IMR-90 (cell line): ENCODE data around the gene MUCL3. TPM values are rescaled to one million over a fixed set of nuclear protein-coding genes. Genes with fewer than 3 reads are reported as not detected.

Experiments
- ATAC-seq: fragments of 200-7000 bp; cut with Tn5 transposase; 2 replicates; pipeline ENCODE4 v1.9.1; 2020; ENCODE audit warnings: low read depth, mild to moderate bottlenecking, moderate library complexity
- BruUV-seq: library from RNA; stranded (reverse); fragments of 400-500 nt; replicated peaks from 2 replicates; lab custom pipeline; 2021; lab: Mats Ljungman, UMichigan
- CTCF ChIA-PET: fragments of 300-600 bp; formaldehyde crosslinking; extraction: SDS; loops from one replicate; lab custom pipeline; 2021; ENCODE audit warnings: antibody characterized with exemption; lab: Yijun Ruan, JAX
- POLR2A ChIA-PET: fragments of 300-600 bp; sonication (Branson Sonifier 250); formaldehyde crosslinking; loops from one replicate; lab custom pipeline; 2022; ENCODE audit warnings: antibody characterized with exemption; ENCODE audit not compliant: unreplicated experiment; lab: Charles Lee
- DNase-seq: peaks from one replicate; pipeline ENCODE4 v3.0.0; 2013
- H2AFZ ChIP-seq: replicated peaks from 2 replicates; pipeline ENCODE3; 2013; ENCODE audit warnings: low read length, mild to moderate bottlenecking; ENCODE audit not compliant: poor library complexity
- H2AK5ac ChIP-seq: 2 replicates; pipeline ENCODE4 v1.6.1; 2013; ENCODE audit warnings: low read depth, low read length, inconsistent platforms
- H2AK9ac ChIP-seq: replicated peaks from 2 replicates; pipeline ENCODE3; 2013; ENCODE audit warnings: mild to moderate bottlenecking, low read depth, low read length, moderate library complexity; ENCODE audit not compliant: poor library complexity
- H2BK120ac ChIP-seq: 2 replicates; pipeline ENCODE4 v1.6.1; 2013; ENCODE audit warnings: low read depth, low read length, inconsistent platforms
- H2BK15ac ChIP-seq: 3 replicates; pipeline ENCODE4 v1.6.1; 2013; ENCODE audit warnings: low read depth, low read length, inconsistent platforms
- H2BK20ac ChIP-seq: 2 replicates; pipeline ENCODE4 v1.6.1; 2013; ENCODE audit warnings: low read depth, mild to moderate bottlenecking, inconsistent platforms, low read length, moderate library complexity
- H2BK5ac ChIP-seq: 2 replicates; pipeline ENCODE4 v1.6.1; 2013; ENCODE audit warnings: mild to moderate bottlenecking, low read depth, low read length, inconsistent platforms; ENCODE audit not compliant: poor library complexity, severe bottlenecking
- H3K14ac ChIP-seq: replicated peaks from 2 replicates; pipeline ENCODE4 v1.6.1; 2013; ENCODE audit warnings: low read depth, low read length, inconsistent platforms
- H3K18ac ChIP-seq: 2 replicates; pipeline ENCODE4 v1.6.1; 2013; ENCODE audit warnings: low read depth, low read length, control low read depth
- H3K23ac ChIP-seq: 2 replicates; pipeline ENCODE4 v1.6.1; 2013; ENCODE audit warnings: low read depth, low read length, inconsistent platforms
- H3K27ac ChIP-seq: 2 replicates; pipeline ENCODE4 v1.5.1; 2013; ENCODE audit warnings: mild to moderate bottlenecking, control low read depth, low read length; ENCODE audit not compliant: insufficient read depth
- H3K27me3 ChIP-seq: 2 replicates; pipeline ENCODE4 v1.6.1; 2013; ENCODE audit warnings: low read length; ENCODE audit not compliant: control insufficient read depth, insufficient read depth
- H3K36me3 ChIP-seq: 2 replicates; pipeline ENCODE4 v1.6.1; 2013; ENCODE audit warnings: low read length, mixed read lengths; ENCODE audit not compliant: control insufficient read depth, insufficient read depth
- H3K4ac ChIP-seq: 2 replicates; pipeline ENCODE4 v1.6.1; 2013; ENCODE audit warnings: low read depth, low read length, inconsistent platforms
- H3K4me1 ChIP-seq: 2 replicates; pipeline ENCODE4 v1.6.1; 2013; ENCODE audit warnings: low read length, mixed read lengths; ENCODE audit not compliant: control insufficient read depth, insufficient read depth
- H3K4me2 ChIP-seq: 2 replicates; pipeline ENCODE4 v1.6.1; 2013; ENCODE audit warnings: low read depth, mild to moderate bottlenecking, control low read depth, low read length, moderate library complexity
- H3K4me3 ChIP-seq: 2 replicates; pipeline ENCODE4 v1.5.1; 2013; ENCODE audit warnings: low read depth, mild to moderate bottlenecking, control low read depth, low read length, moderate library complexity; ENCODE audit not compliant: insufficient read depth
- H3K56ac ChIP-seq: 2 replicates; pipeline ENCODE4 v1.6.1; 2013; ENCODE audit warnings: low read length, inconsistent platforms; ENCODE audit not compliant: insufficient read depth; ENCODE audit errors: extremely low read depth
- H3K79me1 ChIP-seq, 2 experiments: 2 replicates each; pipeline ENCODE4 v1.6.1; 2013; ENCODE audit warnings: low read length in 2 of 2, inconsistent platforms in 1 of 2, low read depth in 1 of 2
- H3K9ac ChIP-seq: 2 replicates; pipeline ENCODE4 v1.6.1; 2013; ENCODE audit warnings: low read depth, low read length, control low read depth
- H3K9me1 ChIP-seq: 2 replicates; pipeline ENCODE4 v1.6.1; 2013; ENCODE audit warnings: low read length, inconsistent platforms; ENCODE audit not compliant: insufficient read depth
- H3K9me3 ChIP-seq: 2 replicates; pipeline ENCODE4 v1.6.1; 2013; ENCODE audit warnings: low read length; ENCODE audit not compliant: control insufficient read depth, insufficient read depth
- H4K20me1 ChIP-seq: 2 replicates; pipeline ENCODE4 v1.6.1; 2013; ENCODE audit warnings: low read length, inconsistent platforms; ENCODE audit not compliant: insufficient read depth
- H4K5ac ChIP-seq: 2 replicates; pipeline ENCODE4 v1.6.1; 2013; ENCODE audit warnings: mild to moderate bottlenecking, low read depth, low read length, control low read depth
- H4K8ac ChIP-seq, 2 experiments: 2 replicates each; pipeline ENCODE4 v1.6.1; 2013; ENCODE audit warnings: low read depth in 2 of 2, low read length in 2 of 2, control low read depth in 1 of 2, inconsistent platforms in 1 of 2
- H4K91ac ChIP-seq: 2 replicates; pipeline ENCODE4 v1.6.1; 2013; ENCODE audit warnings: low read depth, low read length, inconsistent platforms; ENCODE audit not compliant: insufficient read depth
- BHLHE40 ChIP-seq: fragments of 150-350 bp; IDR thresholded peaks from 2 replicates; pipeline ENCODE4 v1.6.1; 2016; ENCODE audit warnings: mild to moderate bottlenecking, low read depth, low read length
- CEBPB ChIP-seq: IDR thresholded peaks from 2 replicates; pipeline ENCODE4 v1.6.1; 2012; ENCODE audit warnings: low read depth, low read length, improper control_type of control experiment
- CHD1 ChIP-seq: IDR thresholded peaks from 2 replicates; pipeline ENCODE4 v1.6.1; 2012; ENCODE audit warnings: low read depth, low read length, improper control_type of control experiment
- CTCF ChIP-seq: conservative IDR thresholded peaks from 2 replicates; pipeline ENCODE4 v1.5.1; 2012; ENCODE audit warnings: mild to moderate bottlenecking, low read depth, low read length, improper control_type of control experiment
- ELK1 ChIP-seq: fragments of 150-350 bp; IDR thresholded peaks from 2 replicates; pipeline ENCODE4 v1.6.1; 2016; ENCODE audit warnings: low read depth, mild to moderate bottlenecking, low read length, moderate library complexity, borderline replicate concordance
- FOS ChIP-seq: fragments of 150-350 bp; IDR thresholded peaks from 2 replicates; pipeline ENCODE4 v1.6.1; 2016; ENCODE audit warnings: low read depth, low read length
- MAFK ChIP-seq: IDR thresholded peaks from 2 replicates; pipeline ENCODE4 v1.6.1; 2012; ENCODE audit warnings: low read depth, low read length, improper control_type of control experiment
- MAZ ChIP-seq: IDR thresholded peaks from 2 replicates; pipeline ENCODE4 v1.6.1; 2012; ENCODE audit warnings: low read depth, mild to moderate bottlenecking, low read length, improper control_type of control experiment, moderate library complexity, borderline replicate concordance
- MXI1 ChIP-seq: IDR thresholded peaks from 2 replicates; pipeline ENCODE4 v1.6.1; 2012; ENCODE audit warnings: low read depth, mild to moderate bottlenecking, low read length, moderate library complexity, borderline replicate concordance
- NFE2L2 ChIP-seq: fragments of 150-350 bp; IDR thresholded peaks from 2 replicates; pipeline ENCODE4 v1.6.1; 2016; ENCODE audit warnings: low read depth, mild to moderate bottlenecking, low read length
- POLR2A ChIP-seq: IDR thresholded peaks from 2 replicates; pipeline ENCODE4 v1.6.1; 2012; ENCODE audit warnings: mild to moderate bottlenecking, low read depth, low read length
- RAD21 ChIP-seq: IDR thresholded peaks from 2 replicates; pipeline ENCODE4 v1.6.1; 2012; ENCODE audit warnings: low read length, improper control_type of control experiment
- RCOR1 ChIP-seq: IDR thresholded peaks from 2 replicates; pipeline ENCODE4 v1.6.1; 2012; ENCODE audit warnings: mild to moderate bottlenecking, low read length, improper control_type of control experiment; ENCODE audit not compliant: insufficient replicate concordance
- RFX5 ChIP-seq: IDR thresholded peaks from 2 replicates; pipeline ENCODE4 v1.8.0; 2012; ENCODE audit warnings: low read depth, mild to moderate bottlenecking, low read length, moderate library complexity
- SMC3 ChIP-seq: fragments of 150-350 bp; IDR thresholded peaks from 2 replicates; pipeline ENCODE4 v1.6.1; 2016; ENCODE audit warnings: low read depth, mild to moderate bottlenecking, antibody characterized with exemption, low read length, moderate library complexity
- USF2 ChIP-seq: fragments of 150-350 bp; IDR thresholded peaks from 2 replicates; pipeline ENCODE4 v1.6.1; 2017; ENCODE audit warnings: mild to moderate bottlenecking, antibody characterized with exemption, low read length, low read depth
- WGBS, 2 experiments: methylation state at CpG; one replicate each; pipeline versions ENCODE4 v1.1.5 to v1.1.7; 2013; ENCODE audit warnings: missing lambda C conversion rate in 2 of 2; ENCODE audit not compliant: insufficient read length in 1 of 2; ENCODE audit errors: extremely low coverage in 2 of 2; 5-methylcytosine and 5-hydroxymethylcytosine counted together
- dilution Hi-C: fragments of 300-500 bp; cut with HindIII; formaldehyde crosslinking; loops from one replicate; pipeline ENCODE4 v1.14.3; 2018; ENCODE audit warnings: low sequenced_read_pairs; ENCODE audit not compliant: unreplicated experiment
- in situ Hi-C: fragments of 300-500 bp; cut with MboI; formaldehyde crosslinking; loops from 3 replicates; pipeline ENCODE4 v1.14.3; 2019; ENCODE audit warnings: low sequenced_read_pairs, inconsistent platforms, mixed read lengths
- intact Hi-C: fragments of 100-400 bp; cut with micrococcal nuclease; formaldehyde crosslinking; loops from 2 replicates; pipeline ENCODE4 v1.10.0; 2022
- polyA plus RNA-seq, 3 experiments: library from polyadenylated mRNA; depleted of rRNA; stranded (reverse); fragments of >200 nt; gene quantifications; 2 replicates each; pipeline ENCODE4 v1.2.3, GENCODE V29; 2012; ENCODE audit warnings: low replicate concordance in 1 of 3
- total RNA-seq: library from RNA; depleted of rRNA; stranded (reverse); fragments of >200 nt; gene quantifications from 2 replicates; pipeline ENCODE4 v1.2.3, GENCODE V29; 2012

The MUCL3 gene
- total and polyA plus RNA-seq, 2 of the 4 experiments (the other 2 are of a cell fraction): not detected

GRCh38 chr6:30954631-30955366, 14.0 kb downstream of the MUCL3 start:
- in situ Hi-C loops: no loop called here
- H3K4me3 ChIP-seq: no peak overlapping the region

More at GRCh38 chr6:30954631-30955366, 14.0 kb downstream of the MUCL3 start:
- POLR2A ChIA-PET: no interaction called here
- Histone ChIP-seq H3K18ac (no peak overlapping the region), H3K56ac (no peak overlapping the region), H4K8ac (no peak overlapping the region), H2BK120ac (no peak overlapping the region), H3K9me3 (peaks cover 6% of the 10 kb centered on the region), H3K36me3 (no peaks in the 10 kb centered on the region), H4K20me1 (no peaks in the 10 kb centered on the region), H3K27ac (no peak overlapping the region), H3K23ac (no peak overlapping the region; the same call in 1 of the 2 replicates), H3K79me1 (no peaks in the 10 kb centered on the region), H3K14ac (no peak overlapping the region), H4K5ac (no peak overlapping the region), H2BK15ac (no peak overlapping the region), H3K4ac (no peak overlapping the region), H3K4me1 (no peaks in the 10 kb centered on the region), H2BK5ac (no peak overlapping the region), H3K9me1 (peaks cover 6% of the 10 kb centered on the region; the same call in 1 of the 2 replicates), H3K9ac (no peak overlapping the region), H2AFZ (peak overlapping the region; percentile 81), H3K4me2 (no peak overlapping the region), H2BK20ac (no peak overlapping the region), H4K91ac (no peak overlapping the region), H2AK9ac (no peak overlapping the region), H3K27me3 (peaks cover 71% of the 10 kb centered on the region), H2AK5ac (no peak overlapping the region)
- TF ChIP-seq MAFK: no peak
- no peak for TF ChIP-seq CEBPB
- TF ChIP-seq RAD21: no peak
- TF ChIP-seq RFX5: no peak
- no peak for TF ChIP-seq ELK1
- TF ChIP-seq CHD1: no peak
- no peak for TF ChIP-seq NFE2L2
- no peak for TF ChIP-seq CTCF
- TF ChIP-seq SMC3: no peak
- no peak for TF ChIP-seq FOS
- TF ChIP-seq MAZ: no peak
- TF ChIP-seq MXI1: no peak
- TF ChIP-seq BHLHE40: no peak
- no peak for TF ChIP-seq POLR2A
- no peak for TF ChIP-seq RCOR1
- TF ChIP-seq USF2: no peak
- no peak for DNase-seq
- CTCF ChIA-PET: interaction anchor here (1.2 kb wide), 1 partner anchor 41 kb away, joined by 3 read pairs; no protein-coding TSS in a partner anchor
- intact Hi-C loops (no loop called here), dilution Hi-C loops (no loop called here)
- WGBS, 2 experiments: no CpG with 5 or more reads among the region's 9 CpGs
- BruUV-seq: no TSS peak
- no peak for ATAC-seq
